Lower lobe of right lung (tissue), 2 donors: ENCODE measurements around the gene GPATCH2. TPM values are rescaled to one million over a fixed set of nuclear protein-coding genes. Genes with fewer than 3 reads are reported as not detected.

Experiments used
- ATAC-seq, 2 donors: fragments of 200-7000 bp; cut with Tn5 transposase; one replicate each; pipeline ENCODE4 v1.9.1; 2020 to 2022; ENCODE audit warnings: mild to moderate bottlenecking in 2 of 2, moderate library complexity in 2 of 2
- DNase-seq: peaks from one replicate; pipeline ENCODE4 v3.0.0-alpha.2; 2020
- H3K27ac ChIP-seq: fragments of 200-600 bp; one replicate; pipeline ENCODE4 v1.8.0; 2022
- H3K27me3 ChIP-seq: fragments of 200-600 bp; one replicate; pipeline ENCODE4 v1.8.0; 2022; ENCODE audit warnings: low read depth
- H3K36me3 ChIP-seq: fragments of 200-600 bp; one replicate; pipeline ENCODE4 v1.8.0; 2022; ENCODE audit warnings: mild to moderate bottlenecking
- H3K4me1 ChIP-seq: fragments of 200-600 bp; one replicate; pipeline ENCODE4 v1.8.0; 2022
- H3K4me3 ChIP-seq: fragments of 200-600 bp; one replicate; pipeline ENCODE4 v1.8.0; 2022; ENCODE audit warnings: mild to moderate bottlenecking
- H3K9me3 ChIP-seq: fragments of 200-600 bp; one replicate; pipeline ENCODE4 v1.8.0; 2022
- intact Hi-C: fragments of 100-400 bp; cut with DNase I; formaldehyde crosslinking; loops from one replicate; pipeline ENCODE4 v1.11.0; 2022
- total RNA-seq: library from RNA; stranded (reverse); fragmentation: NEBNext Ultra II Directional; extraction: Animal tissue kit (Norgen Biotek cat#: 25700); gene quantifications from one replicate; pipeline ENCODE4 v1.2.1, GENCODE V29; 2021
- TF ChIP-seq, protein P1 (sequence below): fragments of 200-600 bp; IDR thresholded peaks from one replicate; pipeline ENCODE4 v1.8.0; 2022; ENCODE audit warnings: antibody characterized with exemption, mild to moderate bottlenecking
- donor health status: DM: no; HTN: yes; CAD: no; lungs with severe emphysema.

GPATCH2 gene
- total RNA-seq, 1 donor from 2014 or later, result 12.4 TPM

DNA sequence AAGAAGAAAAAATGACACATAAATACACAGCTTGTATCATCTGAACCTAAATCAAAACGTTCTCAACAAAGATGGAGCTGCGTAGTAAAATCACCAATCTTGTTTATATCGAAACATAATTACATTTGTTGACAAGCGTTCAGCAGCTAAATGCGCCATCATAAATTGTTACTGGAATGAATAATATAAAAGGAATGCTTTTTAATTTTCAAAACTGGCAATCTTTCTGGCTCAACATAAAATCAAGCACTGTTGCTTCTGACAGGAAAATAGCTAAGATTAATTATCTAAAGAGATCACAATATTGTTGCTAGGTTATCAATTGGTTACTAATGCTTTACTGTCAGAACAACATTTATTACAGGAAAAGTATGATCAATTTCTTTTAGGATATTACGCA, 181.5 kb downstream of the GPATCH2 start:
- no peak for DNase-seq
- H3K4me1 ChIP-seq, result no peaks in the 10 kb centered on the region
- intact Hi-C loops, result no loop called here
- no peak for ATAC-seq
- H3K9me3 ChIP-seq, result no peaks in the 10 kb centered on the region
- no peaks in the 10 kb centered on the region for H3K27me3 ChIP-seq
- no peak overlapping the region for H3K27ac ChIP-seq
- peaks cover 16% of the 10 kb centered on the region for H3K36me3 ChIP-seq
- no peak overlapping the region for H3K4me3 ChIP-seq
- TF ChIP-seq, protein P1, sequence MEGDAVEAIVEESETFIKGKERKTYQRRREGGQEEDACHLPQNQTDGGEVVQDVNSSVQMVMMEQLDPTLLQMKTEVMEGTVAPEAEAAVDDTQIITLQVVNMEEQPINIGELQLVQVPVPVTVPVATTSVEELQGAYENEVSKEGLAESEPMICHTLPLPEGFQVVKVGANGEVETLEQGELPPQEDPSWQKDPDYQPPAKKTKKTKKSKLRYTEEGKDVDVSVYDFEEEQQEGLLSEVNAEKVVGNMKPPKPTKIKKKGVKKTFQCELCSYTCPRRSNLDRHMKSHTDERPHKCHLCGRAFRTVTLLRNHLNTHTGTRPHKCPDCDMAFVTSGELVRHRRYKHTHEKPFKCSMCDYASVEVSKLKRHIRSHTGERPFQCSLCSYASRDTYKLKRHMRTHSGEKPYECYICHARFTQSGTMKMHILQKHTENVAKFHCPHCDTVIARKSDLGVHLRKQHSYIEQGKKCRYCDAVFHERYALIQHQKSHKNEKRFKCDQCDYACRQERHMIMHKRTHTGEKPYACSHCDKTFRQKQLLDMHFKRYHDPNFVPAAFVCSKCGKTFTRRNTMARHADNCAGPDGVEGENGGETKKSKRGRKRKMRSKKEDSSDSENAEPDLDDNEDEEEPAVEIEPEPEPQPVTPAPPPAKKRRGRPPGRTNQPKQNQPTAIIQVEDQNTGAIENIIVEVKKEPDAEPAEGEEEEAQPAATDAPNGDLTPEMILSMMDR, result no peak

DNA sequence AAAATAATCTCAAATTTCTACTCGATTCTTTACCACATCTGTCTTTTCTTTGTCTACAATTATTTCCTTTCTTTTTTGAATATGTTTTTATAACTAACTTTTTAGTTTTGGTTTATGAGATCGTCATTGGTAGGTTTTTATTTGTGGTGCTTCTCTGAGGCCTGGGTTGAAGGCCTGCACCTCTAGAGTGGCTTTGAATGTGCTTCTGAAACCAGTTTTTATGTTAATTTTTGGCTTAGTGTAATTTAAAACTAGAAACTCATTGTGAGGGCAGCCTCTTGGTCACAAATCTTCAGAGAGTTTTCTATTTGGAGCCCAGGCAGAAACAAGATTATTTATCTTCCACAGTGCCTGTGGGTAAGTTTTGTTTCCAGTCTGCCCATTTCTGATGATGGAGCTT, 187.0 kb downstream of the GPATCH2 start:
- DNase-seq (no peak), ATAC-seq (no peak)
- TF ChIP-seq, protein P1, result no peak
- no peaks in the 10 kb centered on the region for H3K9me3 ChIP-seq
- no peak overlapping the region for H3K27ac ChIP-seq
- no peaks in the 10 kb centered on the region for H3K27me3 ChIP-seq
- no peaks in the 10 kb centered on the region for H3K4me1 ChIP-seq
- H3K4me3 ChIP-seq, result no peak overlapping the region
- peaks cover 12% of the 10 kb centered on the region for H3K36me3 ChIP-seq
- intact Hi-C loops, result no loop called here

DNA sequence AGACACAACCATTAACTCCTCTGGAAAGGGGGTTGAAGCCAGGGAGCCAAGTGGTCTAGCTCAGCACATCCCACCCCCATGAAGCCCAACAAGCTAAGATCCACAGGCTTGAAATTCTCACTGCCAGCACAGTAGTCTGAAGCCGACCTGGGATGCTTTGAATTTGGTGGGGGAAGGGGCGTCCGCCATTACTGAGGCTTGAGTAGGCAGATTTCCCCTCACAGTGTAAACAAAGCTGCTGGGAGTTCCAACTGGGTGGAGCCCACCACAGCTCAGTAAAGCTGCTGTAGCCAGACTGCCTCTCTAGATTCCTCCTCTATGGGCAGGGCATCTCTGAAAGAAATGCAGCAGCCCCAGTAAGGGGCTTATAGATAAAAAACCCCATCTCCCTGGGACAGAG, 193.5 kb downstream of the GPATCH2 start:
- H3K9me3 ChIP-seq, result no peaks in the 10 kb centered on the region
- H3K36me3 ChIP-seq, result peaks cover 9% of the 10 kb centered on the region
- intact Hi-C loops, result no loop called here
- no peak overlapping the region for H3K4me3 ChIP-seq
- no peaks in the 10 kb centered on the region for H3K4me1 ChIP-seq
- DNase-seq (no peak), ATAC-seq (no peak)
- TF ChIP-seq, protein P1, result no peak
- no peak overlapping the region for H3K27ac ChIP-seq
- no peaks in the 10 kb centered on the region for H3K27me3 ChIP-seq

DNA sequence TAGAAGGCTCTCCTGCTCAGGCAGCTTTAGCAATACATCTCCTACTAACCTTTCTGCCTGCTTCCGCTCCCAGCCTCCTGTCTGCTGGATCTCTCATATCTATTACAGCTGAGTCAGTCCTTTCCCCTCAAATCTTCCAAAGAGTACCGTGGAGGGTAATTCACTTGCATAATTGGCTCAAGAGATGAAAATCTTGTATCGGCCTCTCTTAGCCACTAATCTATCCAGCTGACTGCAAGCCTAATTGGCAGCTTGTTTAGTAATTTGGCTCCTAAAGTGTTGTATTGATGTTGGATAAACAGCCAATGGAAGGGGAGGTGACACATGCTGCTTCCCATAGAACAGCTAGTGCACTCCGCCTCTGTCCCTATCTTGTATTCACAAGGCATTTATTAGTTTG, 195.7 kb downstream of the GPATCH2 start:
- TF ChIP-seq, protein P1, result no peak
- intact Hi-C loops, result no loop called here
- H3K27me3 ChIP-seq, result no peaks in the 10 kb centered on the region
- H3K9me3 ChIP-seq, result no peaks in the 10 kb centered on the region
- H3K4me1 ChIP-seq, result no peaks in the 10 kb centered on the region
- no peak overlapping the region for H3K4me3 ChIP-seq
- DNase-seq (no peak), ATAC-seq (no peak)
- H3K27ac ChIP-seq, result no peak overlapping the region
- H3K36me3 ChIP-seq, result peaks cover 17% of the 10 kb centered on the region

DNA sequence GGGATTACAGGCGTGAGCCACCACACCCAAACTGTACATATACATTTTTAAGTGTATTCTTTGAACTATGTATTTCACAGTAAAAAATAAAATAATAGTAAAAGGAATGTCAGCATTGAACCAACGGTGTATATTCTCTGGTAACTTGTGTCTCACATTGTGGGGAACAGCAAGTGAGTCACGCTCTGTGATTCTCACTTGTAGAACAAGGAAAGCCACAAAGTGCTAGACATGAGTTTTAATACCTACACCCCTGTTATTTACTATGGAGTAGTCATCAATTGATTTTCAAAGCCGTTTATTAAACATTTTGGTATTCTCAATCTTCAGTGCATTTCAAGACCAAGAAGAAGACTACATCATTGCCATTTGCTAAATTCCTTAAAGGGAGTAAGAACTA, 197.2 kb downstream of the GPATCH2 start:
- DNase-seq (no peak), ATAC-seq (no peak)
- TF ChIP-seq, protein P1, result no peak
- H3K4me1 ChIP-seq, result no peaks in the 10 kb centered on the region
- H3K4me3 ChIP-seq, result no peak overlapping the region
- intact Hi-C loops, result no loop called here
- no peak overlapping the region for H3K27ac ChIP-seq
- H3K27me3 ChIP-seq, result no peaks in the 10 kb centered on the region
- H3K9me3 ChIP-seq, result no peaks in the 10 kb centered on the region
- peaks cover 17% of the 10 kb centered on the region for H3K36me3 ChIP-seq

DNA sequence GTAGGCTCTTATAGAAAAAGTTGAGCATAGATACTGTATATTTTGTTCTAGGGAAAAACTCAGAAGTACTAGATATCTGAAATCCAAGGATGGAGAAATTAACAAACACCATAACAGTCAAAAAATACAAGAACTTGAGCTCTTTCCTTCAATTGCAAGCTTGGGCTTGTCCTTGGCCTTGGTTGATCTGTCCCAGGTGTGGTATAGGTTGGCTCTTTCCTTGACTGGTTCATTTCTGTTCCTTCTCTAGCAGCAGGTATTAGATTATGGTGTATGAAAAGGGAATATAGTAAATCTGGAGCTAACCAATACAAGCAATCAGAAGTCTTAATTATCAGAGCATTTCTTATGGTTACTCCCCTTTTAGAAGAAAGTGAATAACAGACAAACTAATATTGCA, 198.6 kb downstream of the GPATCH2 start:
- H3K27ac ChIP-seq, result no peak overlapping the region
- TF ChIP-seq, protein P1, result no peak

More for the DNA sequence above, 198.6 kb downstream of the GPATCH2 start:
- no peaks in the 10 kb centered on the region for H3K27me3 ChIP-seq
- no peaks in the 10 kb centered on the region for H3K4me1 ChIP-seq
- no peak overlapping the region for H3K4me3 ChIP-seq
- H3K36me3 ChIP-seq, result peaks cover 12% of the 10 kb centered on the region
- ATAC-seq (no peak), DNase-seq (no peak)
- H3K9me3 ChIP-seq, result no peaks in the 10 kb centered on the region
- intact Hi-C loops, result no loop called here
